Stimulated activated CD4-positive, alpha-beta T cell treated with anti-CD3 and anti-CD28 coated beads, TNF-alpha, amount 100 ng/mL, for 24 hours (primary cell): ENCODE data around the gene HMGCL.
"Not testable (repeated sequence)": the region's sequence is repeated elsewhere in the genome, so short reads cannot be mapped to it uniquely, and the experiment has no call there.

ENCODE experiments used
- DNase-seq, 3 experiments: peaks; one replicate each; pipeline ENCODE4 v3.0.0-alpha.2; 2020; ENCODE audit warnings: low read depth in 3 of 3

The HMGCL gene

DNA sequence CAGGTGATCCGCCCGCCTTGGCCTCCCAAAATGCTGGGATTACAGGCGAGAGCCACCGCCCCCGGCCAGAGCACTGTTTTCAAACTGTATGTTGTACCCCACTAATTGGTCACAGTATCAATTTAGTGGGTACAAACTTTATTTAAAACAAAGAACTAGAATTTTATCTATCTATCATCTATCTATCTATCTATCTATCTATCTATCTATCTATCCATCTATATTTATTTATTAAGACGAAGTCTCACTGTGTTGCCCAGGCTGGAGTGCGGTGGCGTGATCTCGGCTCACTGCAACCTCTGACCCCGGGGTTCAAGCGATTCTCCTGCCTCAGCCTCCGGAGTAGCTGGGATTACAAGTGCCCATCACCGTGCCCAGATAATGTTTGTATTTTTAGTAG is 1.4 kb upstream of the HMGCL start:
- not testable (repeated sequence) for DNase-seq

GRCh38 chr1:23825762-23826522 is 713 bp upstream of the HMGCL start:
- DNase-seq: no peak

GRCh38 chr1:23824711-23825075 is 536 bp downstream of the HMGCL start:
- no peak for DNase-seq

GRCh38 chr1:23823767-23824166 is 1.5 kb downstream of the HMGCL start:
- DNase-seq: no peak

DNA sequence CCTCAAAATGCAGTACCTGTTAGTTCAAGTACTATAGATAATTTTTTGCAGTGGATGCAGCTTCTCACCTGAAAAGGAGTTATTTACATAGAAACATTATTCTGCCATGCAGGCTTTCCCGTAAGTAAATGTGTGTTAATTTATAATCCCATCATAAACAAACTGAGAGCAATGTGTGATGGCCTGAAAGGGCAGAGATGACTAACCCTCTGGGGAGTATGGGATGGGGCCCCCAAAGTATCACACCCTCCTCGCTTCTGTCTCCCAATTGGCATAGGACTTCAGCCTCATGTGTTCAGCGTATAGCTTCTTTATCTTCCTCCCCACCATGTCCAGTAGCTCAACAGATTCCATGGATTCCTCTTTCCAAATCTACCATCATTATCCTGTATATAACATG is 7.6 kb downstream of the HMGCL start:
- DNase-seq: no peak

- DNase-seq: no peak
Measured at GRCh38 chr1:23816906-23817305, 8.3 kb downstream of the HMGCL start.

GRCh38 chr1:23816361-23816760 is 8.9 kb downstream of the HMGCL start:
- DNase-seq: no peak

GRCh38 chr1:23814016-23814415 is 11.2 kb downstream of the HMGCL start:
- no peak for DNase-seq

DNA sequence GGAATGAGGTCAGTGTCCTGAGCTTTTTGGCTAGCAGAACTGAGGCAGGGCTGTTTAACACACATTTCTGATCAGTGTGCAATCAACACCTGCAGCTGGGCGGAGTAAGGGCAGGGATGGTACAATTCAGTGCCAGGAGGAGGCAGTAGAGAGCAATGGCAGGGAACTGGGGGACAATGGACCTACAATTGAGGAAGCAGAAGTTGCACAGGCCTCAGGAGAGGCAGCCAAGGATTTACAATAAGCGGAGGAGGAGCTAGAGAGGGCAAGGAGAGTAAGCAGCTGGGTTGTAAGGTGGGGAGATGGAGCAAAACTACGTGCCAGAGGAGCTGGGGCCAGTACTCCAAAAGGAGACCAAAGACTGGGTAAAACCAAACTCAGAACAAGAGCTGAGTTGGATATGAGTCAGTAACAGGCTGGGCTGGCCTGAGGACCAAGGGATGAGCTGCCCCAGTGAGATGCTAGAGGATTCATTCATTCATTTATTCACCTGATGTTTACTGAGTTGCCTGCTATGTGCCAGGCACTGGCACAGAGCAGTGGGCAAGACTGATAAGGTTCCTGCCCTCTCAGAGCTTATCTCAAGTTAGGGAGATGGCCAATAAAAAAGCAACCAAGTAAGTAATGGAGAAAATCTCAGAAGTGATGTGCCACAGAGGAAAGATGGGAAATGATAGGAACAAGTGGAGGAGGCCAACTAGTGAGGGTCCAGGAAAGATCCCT is 14.2 kb downstream of the HMGCL start:
- peak in 1 of 3 experiments; percentile 46 for DNase-seq

DNA sequence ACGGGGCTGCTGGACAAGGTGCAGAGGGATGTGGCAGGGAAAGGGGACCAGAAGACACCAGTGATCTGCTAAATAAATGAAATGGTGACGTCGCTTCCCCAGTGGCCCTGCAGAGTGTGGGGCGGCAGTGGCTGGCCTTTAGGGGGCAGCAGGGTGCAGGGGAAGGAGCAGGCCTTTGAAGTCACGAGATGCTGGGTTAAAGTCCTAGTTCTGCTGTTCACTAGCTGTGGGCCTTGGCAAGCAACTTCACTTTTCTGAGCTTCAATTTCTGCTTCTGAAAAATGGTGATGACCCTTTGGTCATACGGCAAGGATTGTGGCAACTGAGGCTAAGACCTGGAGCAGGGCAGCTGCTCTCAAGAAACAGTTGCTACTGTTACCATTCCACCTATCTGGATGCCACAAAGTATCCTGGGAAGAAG is 15.5 kb downstream of the HMGCL start:
- peak; percentile 66 to 74 (median 71) for DNase-seq

DNA sequence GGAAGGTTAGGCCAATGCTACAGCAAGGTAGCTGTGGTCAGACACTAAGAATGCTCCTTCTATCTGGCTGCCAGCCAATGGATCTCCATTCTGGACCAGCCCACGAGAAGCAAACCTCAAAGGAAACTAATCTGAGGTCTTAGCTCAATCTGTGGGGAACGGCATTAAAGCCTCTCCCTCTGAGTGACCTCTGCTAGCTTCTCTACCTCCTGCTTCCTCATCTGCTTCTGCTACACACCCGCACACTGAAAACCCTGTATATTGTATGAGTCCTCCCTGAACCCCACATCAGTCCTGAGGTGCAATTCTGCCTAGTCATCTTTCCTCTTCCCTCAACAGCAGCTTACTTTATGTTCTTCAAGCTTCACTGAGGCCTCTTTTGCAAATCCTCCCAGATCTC is 17.8 kb downstream of the HMGCL start:
- no peak for DNase-seq

DNA sequence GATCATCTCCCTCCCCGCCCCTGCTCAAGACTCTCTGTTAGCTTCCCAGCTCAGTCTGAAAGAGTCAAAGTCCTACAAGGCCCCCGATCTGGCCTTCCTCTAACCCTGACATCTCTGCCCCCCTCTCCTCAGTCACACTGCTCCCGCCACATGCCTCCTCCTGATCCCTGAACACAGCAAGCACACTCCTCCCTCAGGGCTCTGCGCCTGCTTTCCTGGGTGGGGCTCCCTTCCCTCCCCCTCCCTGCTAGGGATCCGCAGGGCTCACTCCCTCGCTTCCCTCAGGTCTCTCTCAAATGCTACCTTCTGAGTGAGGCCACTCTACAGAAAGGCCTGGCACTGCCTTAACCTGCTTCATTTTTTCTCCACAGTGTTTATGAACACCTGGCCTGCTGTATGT is 18.9 kb downstream of the HMGCL start:
- DNase-seq: no peak

DNA sequence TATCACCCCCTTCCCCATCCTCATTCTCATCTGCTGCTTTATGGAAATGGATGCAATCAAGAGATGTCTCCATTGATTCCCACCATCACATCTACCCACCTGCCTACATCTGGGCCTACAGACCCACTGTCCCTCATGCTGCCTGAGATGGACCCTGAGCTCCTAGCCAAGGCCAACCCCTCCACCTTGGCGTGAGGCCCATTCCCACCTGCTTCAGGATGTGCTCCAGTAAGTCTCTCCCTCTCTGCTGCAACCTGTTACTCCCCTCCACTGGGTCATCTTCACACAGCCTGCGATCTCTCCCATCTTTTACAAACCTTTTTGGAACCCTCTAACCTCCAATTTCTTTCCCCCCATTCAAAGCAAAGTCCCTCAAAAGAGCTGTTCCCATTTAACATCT is 20.2 kb downstream of the HMGCL start:
- DNase-seq: no peak

- DNase-seq: no peak
Measured at GRCh38 chr1:23804183-23804835, 20.9 kb downstream of the HMGCL start.

DNA sequence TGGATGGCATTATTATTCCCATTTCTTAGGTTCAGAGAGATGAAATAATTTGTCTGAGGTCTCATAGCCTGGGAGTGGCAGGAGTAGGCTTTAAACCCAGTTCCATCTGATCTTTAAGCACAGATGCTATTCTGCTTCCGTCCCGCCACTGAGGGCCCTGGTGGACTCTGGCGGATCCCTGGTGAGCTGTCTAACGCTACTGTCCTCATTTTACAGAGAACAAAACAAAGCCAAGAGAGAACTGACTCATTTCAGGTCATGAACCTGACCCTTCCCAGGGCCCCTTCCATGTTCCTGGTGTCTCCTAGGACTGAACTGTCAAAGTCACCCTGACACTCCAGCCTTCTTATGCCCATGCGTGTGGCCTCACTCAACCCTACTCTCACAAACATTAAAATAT is 21.6 kb downstream of the HMGCL start:
- no peak for DNase-seq

GRCh38 chr1:23802809-23803342 is 22.4 kb downstream of the HMGCL start:
- DNase-seq: not testable (repeated sequence)

- no peak for DNase-seq
Measured at GRCh38 chr1:23801876-23802275, 23.4 kb downstream of the HMGCL start.

DNA sequence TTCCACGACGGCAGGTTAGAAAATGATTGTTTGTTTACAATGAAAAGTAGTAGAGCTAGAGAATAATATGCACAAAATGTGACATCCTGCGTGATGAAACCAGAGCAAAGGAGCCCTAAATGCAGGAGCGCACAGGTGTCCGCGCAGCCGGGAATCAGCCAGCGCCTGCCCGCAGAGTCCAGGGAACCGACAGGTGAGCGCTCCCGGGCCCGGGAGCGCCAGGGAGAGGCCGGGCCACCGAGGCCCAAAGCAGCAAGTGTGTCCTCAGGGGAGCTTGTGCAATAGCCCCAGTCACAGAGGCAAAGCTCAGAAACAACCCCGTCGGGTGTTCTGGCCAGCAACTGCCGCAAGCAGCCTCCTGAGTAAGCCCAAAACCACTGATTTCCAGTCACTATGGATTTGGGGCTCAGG is 23.9 kb downstream of the HMGCL start:
- no peak for DNase-seq

DNA sequence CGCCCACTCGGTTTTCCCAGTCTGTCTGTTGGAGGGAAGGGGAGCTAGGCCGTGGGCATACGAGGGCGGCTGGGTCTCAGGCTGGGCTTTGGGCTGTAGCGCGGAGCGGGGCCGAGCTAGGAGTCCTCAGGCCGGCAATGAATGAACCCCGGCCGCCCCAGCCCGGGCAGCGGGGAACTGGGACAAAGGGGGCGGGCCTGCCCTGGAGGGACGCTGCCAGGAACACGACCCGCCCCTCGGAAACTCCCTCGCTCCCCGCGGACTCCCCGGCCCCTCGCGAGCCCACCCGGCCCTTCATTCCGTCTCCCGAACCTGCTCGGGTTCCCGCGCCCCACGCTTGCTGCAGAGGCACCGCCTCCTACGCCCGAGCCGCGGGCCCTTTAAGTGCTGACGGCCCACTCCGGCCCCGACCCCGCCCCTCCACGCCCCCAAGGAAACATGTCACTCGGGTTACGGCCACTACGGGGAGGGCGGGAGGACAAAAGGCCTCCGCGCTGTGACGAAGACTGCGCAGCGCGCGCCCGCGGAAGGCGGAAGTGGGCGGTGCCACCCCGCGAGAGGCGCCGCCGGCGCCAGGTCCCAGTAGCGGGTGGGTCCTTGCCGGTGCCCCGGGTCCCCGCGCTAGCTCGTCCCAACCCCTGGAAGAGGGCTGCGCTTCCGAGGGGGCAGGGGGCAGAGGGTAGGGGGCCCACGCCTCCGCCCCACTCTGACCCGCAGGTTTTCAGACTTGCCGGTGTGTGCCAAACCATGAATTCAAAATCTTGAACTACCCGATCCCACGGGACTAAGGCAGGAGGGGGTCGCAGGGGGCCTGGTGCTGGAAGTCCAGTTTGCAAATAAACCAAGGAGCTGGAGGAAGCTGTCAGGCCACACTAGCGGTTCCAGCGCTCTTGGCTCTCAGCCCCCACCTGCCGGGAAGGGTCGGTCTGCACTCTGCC is 24.6 kb downstream of the HMGCL start, which contains the start of gene GALE:
GALE (minus strand) TSS at position 355 of the 938 bp plus-strand sequence. CDS start 1,747 bp downstream, outside the sequence.
- DNase-seq: peak; percentile 95 to 99 (median 98)

DNA sequence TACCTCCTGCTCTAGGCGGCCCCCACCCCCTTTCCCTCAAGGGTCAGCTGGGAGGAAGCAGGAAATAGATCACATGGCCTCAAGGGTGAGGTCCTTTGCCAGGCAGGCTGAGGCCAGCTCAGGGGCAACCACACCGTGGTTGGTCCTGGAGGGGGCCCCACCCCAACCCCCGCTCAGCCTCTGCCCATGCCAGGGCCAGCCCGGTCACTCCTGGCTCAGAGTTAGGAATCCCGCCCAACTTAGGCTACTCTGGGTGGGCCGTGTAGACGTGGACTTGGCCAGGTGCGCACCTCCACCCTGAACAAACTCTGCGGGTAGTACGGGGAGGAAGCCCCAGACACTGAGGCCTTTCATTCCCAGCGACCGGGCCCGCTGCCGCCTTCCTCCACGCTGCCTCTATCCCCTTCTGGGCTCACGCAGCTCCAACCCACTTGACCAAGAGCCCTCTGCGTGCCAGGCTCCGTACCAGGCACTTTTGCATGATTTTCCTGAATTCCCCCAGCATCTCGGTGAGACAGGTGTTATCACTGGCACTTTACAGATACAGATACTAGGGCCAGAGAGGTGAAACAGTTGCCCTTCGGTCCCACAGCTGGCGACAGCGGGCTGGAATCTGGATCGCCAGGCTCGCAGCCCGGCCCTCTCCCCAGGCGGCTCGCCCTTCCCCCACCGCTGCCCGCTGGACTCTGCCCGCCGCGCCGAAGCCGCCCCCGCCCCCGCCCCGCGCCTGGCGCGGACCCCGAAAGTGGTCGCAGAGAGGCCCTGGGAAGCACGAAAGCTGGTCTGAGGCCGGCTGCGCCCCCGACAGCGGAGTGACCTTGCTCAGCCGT is 25.4 kb downstream of the HMGCL start:
- DNase-seq: no peak

- peak in 1 of 3 experiments; percentile 34 for DNase-seq
Measured at GRCh38 chr1:23799255-23799569, 26.0 kb downstream of the HMGCL start.
